TTC549 (cell line): Measurements from ENCODE around the gene SFXN3.

Source experiments
- FAIRE-seq: peaks from 2 replicates; lab custom pipeline; 2012; peaks lifted over from hg19 to GRCh38; lab: Jason Lieb, UNC

The SFXN3 gene

DNA sequence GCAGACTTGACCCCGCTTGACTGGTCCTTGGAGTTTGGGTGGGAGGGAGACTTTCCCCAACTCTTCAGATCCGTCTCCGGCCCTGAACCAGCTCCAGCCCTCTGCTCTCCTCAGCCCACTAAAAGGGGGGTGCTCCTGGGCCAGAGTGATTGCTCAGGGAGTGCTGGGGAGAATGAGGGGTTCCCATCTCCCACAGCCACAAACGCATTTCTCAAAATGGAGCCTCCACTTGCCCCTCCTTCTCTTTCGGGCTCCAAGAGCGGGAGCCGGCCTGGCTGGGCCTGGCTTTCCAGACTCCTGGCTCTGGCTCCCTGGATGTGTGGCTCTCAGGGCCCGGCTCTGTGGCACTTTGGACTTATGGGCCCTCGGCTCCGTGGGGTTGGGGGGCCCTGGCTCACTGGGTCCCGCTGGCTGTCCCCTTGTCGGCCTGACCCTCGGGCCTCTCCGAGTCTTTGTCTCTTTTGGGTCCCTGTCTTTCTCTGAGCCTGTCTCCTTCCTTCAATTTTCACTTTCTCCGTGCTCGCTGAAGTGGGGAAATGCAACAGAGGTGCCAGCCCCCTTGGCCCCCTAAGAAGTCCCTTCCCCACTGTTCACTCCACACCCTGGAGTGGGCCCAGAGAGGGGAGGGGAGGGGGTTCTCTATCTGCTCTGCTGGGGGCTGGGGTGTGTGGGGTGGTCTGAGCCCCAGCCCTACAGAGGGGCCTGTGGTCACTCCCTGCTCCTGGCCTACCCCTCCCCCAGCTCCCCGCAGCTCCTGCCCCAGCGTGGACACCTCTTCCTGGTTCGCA is 30.7 kb upstream of the SFXN3 start:
- no peak for FAIRE-seq

GRCh38 chr10:101000915-101001658 is 29.9 kb upstream of the SFXN3 start:
- FAIRE-seq, result no peak

DNA sequence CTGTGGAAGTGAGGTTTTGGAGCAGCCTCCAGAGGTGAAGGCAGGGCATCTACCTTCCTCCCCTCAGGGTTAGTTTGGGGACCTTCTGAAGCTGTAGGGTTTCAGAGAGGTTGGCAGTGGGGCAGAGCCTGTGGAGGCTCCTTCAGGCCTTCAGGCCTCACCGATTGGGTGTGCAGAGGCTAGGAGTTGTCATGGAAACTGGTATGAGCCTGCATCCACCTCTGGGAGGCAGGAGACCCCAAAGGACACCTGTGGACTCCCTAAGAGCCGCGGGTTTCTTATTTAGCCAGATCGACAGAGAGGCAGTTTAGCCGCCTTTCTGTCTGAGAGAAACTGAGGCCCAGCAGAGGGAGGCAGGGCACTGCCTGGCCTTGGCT is 29.4 kb upstream of the SFXN3 start:
- FAIRE-seq, result no peak

DNA sequence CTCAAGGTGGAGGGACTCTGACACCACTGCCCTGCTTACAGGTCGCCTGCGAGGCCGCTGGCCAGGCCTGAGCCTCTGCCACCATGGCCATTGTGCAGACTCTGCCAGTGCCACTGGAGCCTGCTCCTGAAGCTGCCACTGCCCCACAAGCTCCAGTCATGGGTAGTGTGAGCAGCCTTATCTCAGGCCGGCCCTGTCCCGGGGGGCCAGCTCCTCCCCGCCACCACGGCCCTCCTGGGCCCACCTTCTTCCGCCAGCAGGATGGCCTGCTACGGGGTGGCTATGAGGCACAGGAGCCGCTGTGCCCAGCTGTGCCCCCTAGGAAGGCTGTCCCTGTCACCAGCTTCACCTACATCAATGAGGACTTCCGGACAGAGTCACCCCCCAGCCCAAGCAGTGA is 28.6 kb upstream of the SFXN3 start:
- no peak for FAIRE-seq

GRCh38 chr10:101003639-101004206 is 27.3 kb upstream of the SFXN3 start:
- FAIRE-seq, result no peak

DNA sequence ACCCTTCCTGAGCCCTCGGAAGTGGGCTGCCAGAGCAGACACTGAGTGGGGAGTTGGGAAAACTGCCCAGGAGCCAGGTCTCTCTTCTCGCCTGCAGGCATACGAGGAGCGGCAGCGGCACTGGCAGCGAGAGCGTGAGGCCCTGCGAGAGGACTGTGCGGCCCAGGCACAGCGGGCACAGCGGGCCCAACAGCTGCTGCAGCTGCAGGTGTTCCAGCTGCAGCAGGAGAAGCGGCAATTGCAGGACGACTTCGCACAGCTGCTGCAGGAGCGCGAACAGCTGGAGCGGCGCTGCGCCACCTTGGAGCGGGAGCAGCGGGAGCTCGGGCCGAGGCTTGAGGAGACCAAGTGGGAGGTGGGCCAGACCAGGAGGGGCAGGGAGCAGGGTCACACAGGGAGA is 25.7 kb upstream of the SFXN3 start:
- no peak for FAIRE-seq

GRCh38 chr10:101005869-101006567 is 25.0 kb upstream of the SFXN3 start:
- FAIRE-seq, result no peak

DNA sequence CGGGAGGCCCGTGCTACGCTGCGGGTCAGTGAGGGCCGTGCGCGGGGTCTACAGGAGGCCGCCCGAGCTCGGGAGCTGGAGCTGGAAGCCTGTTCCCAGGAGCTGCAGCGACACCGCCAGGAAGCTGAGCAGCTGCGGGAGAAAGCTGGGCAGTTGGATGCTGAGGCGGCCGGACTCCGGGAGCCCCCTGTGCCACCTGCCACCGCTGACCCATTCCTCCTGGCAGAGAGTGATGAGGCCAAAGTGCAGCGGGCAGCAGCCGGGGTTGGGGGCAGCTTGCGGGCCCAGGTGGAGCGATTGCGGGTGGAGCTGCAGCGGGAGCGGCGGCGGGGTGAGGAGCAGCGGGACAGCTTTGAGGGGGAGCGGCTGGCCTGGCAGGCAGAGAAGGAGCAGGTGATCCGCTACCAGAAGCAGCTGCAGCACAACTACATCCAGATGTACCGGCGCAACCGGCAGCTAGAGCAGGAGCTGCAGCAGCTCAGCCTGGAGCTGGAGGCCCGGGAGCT is 24.4 kb upstream of the SFXN3 start:
- FAIRE-seq, result no peak

DNA sequence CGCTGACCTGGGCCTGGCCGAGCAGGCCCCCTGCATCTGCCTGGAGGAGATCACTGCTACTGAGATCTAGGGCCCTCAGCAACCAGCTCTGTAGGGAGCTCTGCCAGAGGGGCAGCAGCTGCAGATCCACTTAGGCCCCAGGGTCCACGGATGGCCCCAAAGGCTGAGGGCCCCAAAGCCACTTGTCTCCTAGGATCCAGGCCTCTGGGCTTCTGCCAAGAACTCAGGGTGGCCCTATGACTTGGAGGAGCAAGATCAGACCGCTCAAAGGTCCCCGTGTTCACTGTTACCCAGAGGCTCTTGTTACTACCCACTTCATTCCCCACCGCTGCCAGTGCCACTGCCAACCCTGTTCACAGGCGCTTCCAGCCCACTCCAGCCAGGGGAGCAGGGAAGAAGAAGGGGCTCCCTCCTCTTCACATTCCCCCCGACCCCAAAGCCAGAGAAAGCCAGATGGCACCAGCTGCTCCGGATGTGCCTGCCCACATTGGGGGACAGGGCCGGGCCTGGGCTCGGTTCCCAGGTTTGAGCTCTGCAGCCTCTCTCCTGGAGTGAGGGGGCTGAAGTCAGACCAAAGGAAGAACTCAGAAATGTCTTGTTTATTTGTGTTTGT is 23.8 kb upstream of the SFXN3 start:
- no peak for FAIRE-seq

DNA sequence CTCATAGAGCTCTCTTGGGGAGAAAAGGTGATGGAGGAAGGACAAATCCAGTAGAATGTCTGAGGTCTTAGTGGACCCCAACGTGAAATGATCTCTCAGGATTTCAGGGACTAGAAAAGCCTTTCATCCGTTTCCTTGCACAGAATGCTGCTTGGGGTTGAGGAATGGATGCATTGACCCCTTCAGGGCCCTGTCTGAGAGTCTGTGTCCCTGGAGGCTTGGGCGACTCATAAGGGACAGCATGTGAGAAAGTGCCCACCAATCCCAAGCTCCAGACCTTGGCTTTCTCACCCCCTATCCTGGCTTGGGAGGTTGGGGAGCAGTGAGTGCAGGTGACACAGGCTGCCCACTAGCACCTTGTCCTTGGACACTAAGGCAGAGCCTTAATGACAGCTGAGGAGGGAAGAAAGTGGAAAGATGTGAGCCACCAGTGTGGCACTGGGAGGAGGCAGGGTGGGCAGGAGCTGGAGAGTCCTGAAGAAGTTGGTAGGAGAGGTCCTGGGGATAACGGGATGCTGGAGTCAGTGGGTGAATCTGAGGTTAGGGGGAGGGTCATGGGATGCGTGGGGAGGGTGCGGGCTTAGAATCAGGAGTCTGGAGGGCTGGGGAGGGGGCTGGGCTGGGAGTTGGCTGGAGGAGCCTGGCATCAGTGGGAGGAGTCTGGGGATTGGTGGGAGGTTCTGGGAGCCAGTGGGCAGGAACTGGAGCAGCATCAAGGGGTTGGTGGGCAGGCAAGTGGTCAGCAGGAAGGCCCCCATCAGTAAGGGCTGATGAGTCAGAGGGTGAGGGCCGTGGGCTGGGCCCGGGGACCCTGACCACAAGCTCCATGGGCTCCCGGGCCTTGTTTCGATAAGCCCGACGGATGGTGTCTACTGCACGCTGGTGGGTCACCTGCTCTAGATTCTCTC is 22.9 kb upstream of the SFXN3 start:
- no peak for FAIRE-seq

- no peak for FAIRE-seq
Observed at GRCh38 chr10:101008823-101009423, 22.1 kb upstream of the SFXN3 start.

- FAIRE-seq, result no peak
Observed at GRCh38 chr10:101010329-101010728, 20.7 kb upstream of the SFXN3 start.

GRCh38 chr10:101011517-101012423 is 19.3 kb upstream of the SFXN3 start:
- no peak for FAIRE-seq

- FAIRE-seq, result peak; percentile 75
Observed at GRCh38 chr10:101012525-101013364, 18.3 kb upstream of the SFXN3 start.

DNA sequence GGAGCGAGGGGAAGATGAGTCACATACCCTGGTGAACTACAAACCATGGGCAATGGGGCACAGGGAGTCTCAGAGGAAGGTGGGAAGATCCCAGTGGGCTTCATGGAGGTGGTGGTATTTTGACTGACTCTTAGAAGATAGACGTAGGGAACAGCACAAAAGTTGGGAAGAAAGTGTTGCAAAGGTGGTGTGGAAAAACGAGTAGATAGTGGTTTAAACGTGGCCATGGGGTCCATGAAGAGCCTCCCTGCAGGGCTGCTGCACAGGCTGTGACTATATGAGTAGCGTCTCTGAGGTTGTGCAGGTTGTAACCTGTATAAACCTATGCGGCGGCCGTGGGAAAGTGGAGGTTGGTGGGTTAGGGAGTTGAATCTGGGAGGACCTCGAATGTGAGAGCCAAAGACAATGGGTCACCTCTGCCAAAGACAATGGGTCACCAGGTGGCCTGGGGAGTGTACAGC is 17.6 kb upstream of the SFXN3 start:
- FAIRE-seq, result no peak

GRCh38 chr10:101014230-101014884 is 16.7 kb upstream of the SFXN3 start:
- no peak for FAIRE-seq

- no peak for FAIRE-seq
Observed at GRCh38 chr10:101014966-101015581, 16.0 kb upstream of the SFXN3 start.

DNA sequence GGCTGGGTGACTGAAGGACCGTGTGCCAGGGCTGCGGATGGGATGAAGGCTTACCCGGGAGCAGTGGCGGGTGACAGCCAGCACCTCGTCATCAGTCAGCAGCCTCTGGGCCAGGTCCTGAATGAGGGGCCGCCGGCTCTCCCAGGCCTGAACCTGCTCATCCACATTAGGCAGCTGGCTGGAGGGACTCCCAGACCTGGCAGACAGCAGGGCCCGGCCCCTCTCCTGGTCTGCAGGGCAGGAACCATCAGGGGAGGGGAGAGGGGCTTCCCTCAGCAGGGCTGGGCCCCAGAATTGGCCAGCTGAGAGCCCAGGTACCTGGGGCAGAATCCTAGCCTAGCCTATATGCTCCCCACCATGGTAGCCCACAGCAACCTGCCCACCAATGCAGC is 15.5 kb upstream of the SFXN3 start:
- FAIRE-seq, result no peak
